Measurements from ENCODE around the gene DCDC2C. TPM values are rescaled to one million over a fixed set of nuclear protein-coding genes. Genes with fewer than 3 reads are reported as not detected.

DCDC2C gene
- total and polyA plus RNA-seq, 9 of the 15 experiments (the other 6 are each of a cell fraction or from before 2014, with no cell fraction given), result not detected

- no peak overlapping the region for H3K4me3 ChIP-seq
- in situ Hi-C loops (cut with MboI), result no loop called here
- CTCF ChIA-PET (ENCODE audit: low intra/inter-chr PET ratio), result no interaction called here
- no peaks in the 10 kb centered on the region for H3K4me1 ChIP-seq (replicated peaks in 1 of 2; ENCODE audit: control insufficient read depth in 2 of 2, insufficient read depth in 2 of 2, low read length in 2 of 2)
- BruUV-seq (replicated peaks), result no TSS peak
- FAIRE-seq (no peak), ATAC-seq (no peak), DNase-seq (ENCODE audit: extremely low read depth in 1 of 4, low spot score in 3 of 4) (no peak)
- TF ChIP-seq LEF1 (IDR thresholded peaks at IDR 0.05), result no peak
- TF ChIP-seq NUFIP1 (IDR thresholded peaks at IDR 0.05; ENCODE audit: partially characterized antibody), result no peak
- no peak for TF ChIP-seq AFF4 (CRISPR knock-in tag; IDR thresholded peaks at IDR 0.05)
- no peak for TF ChIP-seq NCOA2 (IDR thresholded peaks at IDR 0.05; ENCODE audit: partially characterized antibody in 2 of 2)
- TF ChIP-seq JUND (IDR thresholded peaks at IDR 0.05; ENCODE audit: borderline replicate concordance, low read depth, low read length), result no peak
- no peak for TF ChIP-seq JUND (tag; IDR thresholded peaks at IDR 0.05; ENCODE audit: borderline replicate concordance, low read depth, low read length)
- TF ChIP-seq IRF1 (CRISPR knock-in tag; IDR thresholded peaks at IDR 0.05; ENCODE audit: borderline replicate concordance), result no peak
- TF ChIP-seq TSC22D4 (tag; IDR thresholded peaks at IDR 0.05), result no peak
- TF ChIP-seq PRDM10 (IDR thresholded peaks at IDR 0.05; ENCODE audit: partially characterized antibody), result no peak
- H4K20me1 ChIP-seq (replicated peaks; ENCODE audit: control insufficient read depth, insufficient read depth, low read length), result no peaks in the 10 kb centered on the region
- no peak overlapping the region for H2AFZ ChIP-seq (ENCODE audit: low read depth, low read length)
- no peaks in the 10 kb centered on the region for H3K79me2 ChIP-seq (ENCODE audit: control insufficient read depth, insufficient read depth, low read length)
- POLR2A ChIA-PET, result interaction anchor here (1.1 kb wide), 1 partner anchor 9 kb away, joined by 3 read pairs; no protein-coding TSS in a partner anchor
- H3K9me3 ChIP-seq (replicated peaks; ENCODE audit: control insufficient read depth, insufficient read depth, low read depth, low read length), result no peaks in the 10 kb centered on the region
- intact Hi-C loops (cut with micrococcal nuclease), result no loop called here
- no peaks in the 10 kb centered on the region for H3K27me3 ChIP-seq (ENCODE audit: control insufficient read depth in 2 of 2, insufficient read depth in 2 of 2, low read length in 2 of 2)
- no peaks in the 10 kb centered on the region for H3K36me3 ChIP-seq (ENCODE audit: control insufficient read depth, insufficient read depth, low read length)
- H3K27ac ChIP-seq (ENCODE audit: extremely low read depth, low read depth, low read length), result no peak overlapping the region
- no peaks in the 10 kb centered on the region for H3K9me1 ChIP-seq (ENCODE audit: control insufficient read depth, insufficient read depth, low read length)
- H3K4me2 ChIP-seq (ENCODE audit: insufficient read depth, low read length), result no peak overlapping the region
- no peak overlapping the region for H3K9ac ChIP-seq (ENCODE audit: insufficient read depth in 1 of 2, low read depth in 2 of 2, low read length in 2 of 2)
- WGBS (ENCODE audit: insufficient coverage, low coverage, missing lambda C conversion rate), result 0% methylated on average over 3 of the region's 3 CpGs
Observed at GRCh38 chr2:3876685-3877084, 173.3 kb downstream of the DCDC2C start.
